B cell (primary cell): ENCODE measurements around the gene AADACL3.

Source experiments
- EZH2 ChIP-seq: IDR thresholded peaks from 2 replicates; pipeline ENCODE4 v1.6.1; 2012; ENCODE audit warnings: borderline replicate concordance, low read depth, mild to moderate bottlenecking, moderate library complexity, low read length; ENCODE audit not compliant: insufficient read depth, poor library complexity, severe bottlenecking
- TF ChIP-seq, protein P1 (sequence below): fragments of 200-600 bp; IDR thresholded peaks from one replicate; pipeline ENCODE4 v1.8.0; 2022; ENCODE audit warnings: antibody characterized with exemption, mild to moderate bottlenecking

DNA sequence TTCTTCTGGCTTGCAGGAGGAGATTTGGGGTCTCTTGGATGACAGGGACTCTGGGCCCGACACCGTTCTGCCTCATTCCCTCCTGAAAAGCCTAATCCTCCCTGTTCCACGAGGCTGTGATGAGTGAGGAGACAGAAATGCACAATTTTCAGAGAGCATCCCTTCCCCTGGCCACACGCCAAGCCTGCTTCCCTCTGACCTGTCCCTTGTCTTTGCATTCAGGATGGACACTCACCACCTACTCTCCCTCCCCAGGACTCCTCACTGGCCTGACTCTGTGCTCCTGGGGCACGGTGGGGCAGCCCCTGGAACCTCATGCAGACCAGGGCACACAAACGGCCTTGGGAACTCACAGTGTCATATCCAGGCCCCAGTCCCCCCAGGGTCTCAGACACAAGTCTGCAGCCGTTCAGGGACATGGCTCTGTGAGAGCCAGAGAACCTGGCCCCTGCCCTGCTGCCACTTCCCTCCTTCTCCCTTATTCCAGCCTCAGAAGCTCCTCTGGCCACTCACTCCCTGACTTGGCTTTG lies 54.1 kb downstream of the AADACL3 start:
- TF ChIP-seq, protein P1, sequence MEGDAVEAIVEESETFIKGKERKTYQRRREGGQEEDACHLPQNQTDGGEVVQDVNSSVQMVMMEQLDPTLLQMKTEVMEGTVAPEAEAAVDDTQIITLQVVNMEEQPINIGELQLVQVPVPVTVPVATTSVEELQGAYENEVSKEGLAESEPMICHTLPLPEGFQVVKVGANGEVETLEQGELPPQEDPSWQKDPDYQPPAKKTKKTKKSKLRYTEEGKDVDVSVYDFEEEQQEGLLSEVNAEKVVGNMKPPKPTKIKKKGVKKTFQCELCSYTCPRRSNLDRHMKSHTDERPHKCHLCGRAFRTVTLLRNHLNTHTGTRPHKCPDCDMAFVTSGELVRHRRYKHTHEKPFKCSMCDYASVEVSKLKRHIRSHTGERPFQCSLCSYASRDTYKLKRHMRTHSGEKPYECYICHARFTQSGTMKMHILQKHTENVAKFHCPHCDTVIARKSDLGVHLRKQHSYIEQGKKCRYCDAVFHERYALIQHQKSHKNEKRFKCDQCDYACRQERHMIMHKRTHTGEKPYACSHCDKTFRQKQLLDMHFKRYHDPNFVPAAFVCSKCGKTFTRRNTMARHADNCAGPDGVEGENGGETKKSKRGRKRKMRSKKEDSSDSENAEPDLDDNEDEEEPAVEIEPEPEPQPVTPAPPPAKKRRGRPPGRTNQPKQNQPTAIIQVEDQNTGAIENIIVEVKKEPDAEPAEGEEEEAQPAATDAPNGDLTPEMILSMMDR: no peak
- TF ChIP-seq EZH2: no peak
